Osteoblast (primary cell): ENCODE data around the gene PLAAT2. TPM values are rescaled to one million over a fixed set of nuclear protein-coding genes. Genes with fewer than 3 reads are reported as not detected.

ENCODE experiments used
- DNase-seq: peaks from one replicate; pipeline ENCODE4 v3.0.0; 2011; ENCODE audit warnings: low spot score, mixed read lengths; ENCODE audit not compliant: insufficient read length; ENCODE audit errors: missing footprints
- H2AFZ ChIP-seq: 2 replicates; pipeline ENCODE4 v1.6.0; 2011; ENCODE audit warnings: mild to moderate bottlenecking, low read length
- H3K27ac ChIP-seq: 2 replicates; pipeline ENCODE4 v1.5.1; 2011; ENCODE audit warnings: mild to moderate bottlenecking, low read depth, low read length, moderate library complexity
- H3K27me3 ChIP-seq: 2 replicates; pipeline ENCODE4 v1.6.0; 2012; ENCODE audit warnings: mild to moderate bottlenecking, control low read depth, inconsistent platforms, low read length, moderate library complexity; ENCODE audit not compliant: insufficient read depth
- H3K36me3 ChIP-seq: 2 replicates; pipeline ENCODE4 v1.5.1; 2011; ENCODE audit warnings: mild to moderate bottlenecking, low read length, control low read depth, moderate library complexity; ENCODE audit not compliant: insufficient read depth
- H3K4me1 ChIP-seq: 2 replicates; pipeline ENCODE4 v1.5.1; 2011; ENCODE audit warnings: mild to moderate bottlenecking, low read length, control low read depth, moderate library complexity; ENCODE audit not compliant: insufficient read depth
- H3K4me2 ChIP-seq: 2 replicates; pipeline ENCODE4 v1.6.0; 2011; ENCODE audit warnings: mild to moderate bottlenecking, low read length; ENCODE audit not compliant: insufficient read depth
- H3K4me3 ChIP-seq: fragments of 200-600 bp; sonication (generic); 3 replicates; pipeline ENCODE4 v1.5.1; 2012; ENCODE audit warnings: mild to moderate bottlenecking, low read length, inconsistent platforms; ENCODE audit not compliant: insufficient read depth
- H3K79me2 ChIP-seq: 2 replicates; pipeline ENCODE4 v1.6.0; 2012; ENCODE audit warnings: mild to moderate bottlenecking, low read length, control low read depth, inconsistent platforms; ENCODE audit not compliant: insufficient read depth
- H3K9me3 ChIP-seq: 2 replicates; pipeline ENCODE4 v1.5.1; 2011; ENCODE audit warnings: low read depth, low read length, control low read depth
- H4K20me1 ChIP-seq: 2 replicates; pipeline ENCODE4 v1.6.0; 2012; ENCODE audit warnings: mild to moderate bottlenecking, low read length, control low read depth; ENCODE audit not compliant: insufficient read depth
- CTCF ChIP-seq: IDR thresholded peaks from 2 replicates; pipeline ENCODE4 v1.5.1; 2011; ENCODE audit warnings: mild to moderate bottlenecking, low read depth, low read length, moderate library complexity; ENCODE audit errors: extremely low read depth
- total RNA-seq: library from RNA; depleted of rRNA; stranded (reverse); fragments of >200 nt; gene quantifications from 2 replicates; pipeline ENCODE4 v1.2.3, GENCODE V29; 2012

The PLAAT2 gene
- total RNA-seq, 1 donor, result not detected

GRCh38 chr11:63536669-63537292 is 26.4 kb downstream of the PLAAT2 start, which contains the start of gene PLAAT4:
PLAAT4 (plus strand) TSS chr11:63536808; CDS start chr11:63536869, 61 bp downstream.
- Histone ChIP-seq H3K36me3 (no peaks in the 10 kb centered on the region), H3K9me3 (no peaks in the 10 kb centered on the region), H3K27ac (peak within 1 kb of the TSS; percentile 63), H3K4me3 (peak within 1 kb of the TSS; percentile 72), H3K27me3 (no peaks in the 10 kb centered on the region), H2AFZ (peak within 1 kb of the TSS; percentile 96), H3K4me2 (peak within 1 kb of the TSS; percentile 74), H3K79me2 (no peaks in the 10 kb centered on the region), H4K20me1 (no peaks in the 10 kb centered on the region), H3K4me1 (peaks cover 18% of the 10 kb centered on the region)
- peak; percentile 85 for DNase-seq
- no peak for TF ChIP-seq CTCF

DNA sequence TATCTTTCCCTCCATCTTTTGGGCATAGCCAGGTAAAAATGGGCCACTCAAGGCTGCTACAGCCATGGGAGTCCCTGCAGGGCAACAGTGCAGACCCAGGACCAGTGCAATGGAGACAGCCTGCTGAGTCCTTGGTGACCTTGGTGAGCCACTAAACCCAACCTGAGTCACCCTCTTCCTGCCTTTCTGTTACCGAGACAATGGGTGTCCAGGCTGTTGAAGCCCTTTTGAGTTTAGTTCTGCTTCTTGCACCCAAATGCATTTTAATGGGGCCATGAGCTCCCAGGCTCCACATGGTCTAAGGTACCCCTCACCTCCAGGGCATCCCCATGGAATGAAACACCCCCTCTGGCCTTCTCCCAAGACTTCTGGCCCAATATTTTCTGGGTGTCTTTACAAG is 27.4 kb downstream of the PLAAT2 start:
- Histone ChIP-seq H3K79me2 (no peaks in the 10 kb centered on the region), H2AFZ (no peak overlapping the region), H3K4me3 (no peak overlapping the region), H3K27ac (no peak overlapping the region), H4K20me1 (no peaks in the 10 kb centered on the region), H3K4me1 (peaks cover 18% of the 10 kb centered on the region), H3K36me3 (no peaks in the 10 kb centered on the region), H3K4me2 (no peak overlapping the region), H3K27me3 (no peaks in the 10 kb centered on the region), H3K9me3 (no peaks in the 10 kb centered on the region)
- no peak for DNase-seq
- TF ChIP-seq CTCF, result no peak

- Histone ChIP-seq H3K36me3 (no peaks in the 10 kb centered on the region), H3K79me2 (no peaks in the 10 kb centered on the region), H2AFZ (peak overlapping the region; percentile 85), H3K9me3 (no peaks in the 10 kb centered on the region), H3K27ac (no peak overlapping the region), H3K4me3 (no peak overlapping the region), H3K4me2 (no peak overlapping the region), H4K20me1 (no peaks in the 10 kb centered on the region), H3K4me1 (peaks cover 18% of the 10 kb centered on the region), H3K27me3 (no peaks in the 10 kb centered on the region)
- no peak for DNase-seq
- TF ChIP-seq CTCF, result no peak
Observed at GRCh38 chr11:63534895-63535461, 28.2 kb downstream of the PLAAT2 start.

GRCh38 chr11:63534076-63534475 is 29.1 kb downstream of the PLAAT2 start:
- no peaks in the 10 kb centered on the region for H3K27me3 ChIP-seq
- H2AFZ ChIP-seq, result no peak overlapping the region
- no peaks in the 10 kb centered on the region for H4K20me1 ChIP-seq
- H3K4me2 ChIP-seq, result no peak overlapping the region
- H3K4me1 ChIP-seq, result peaks cover 18% of the 10 kb centered on the region
- H3K36me3 ChIP-seq, result no peaks in the 10 kb centered on the region
- no peak overlapping the region for H3K4me3 ChIP-seq
- H3K27ac ChIP-seq, result no peak overlapping the region
- no peak for DNase-seq
- TF ChIP-seq CTCF, result no peak
- no peaks in the 10 kb centered on the region for H3K9me3 ChIP-seq
- no peaks in the 10 kb centered on the region for H3K79me2 ChIP-seq
